ENCODE data around the gene HERC3. TPM values are rescaled to one million over a fixed set of nuclear protein-coding genes. Genes with fewer than 3 reads are reported as not detected.

Gene HERC3
- polyA plus RNA-seq, 3 donors: 30.5 to 36.9 (median 36.7) TPM

- Histone ChIP-seq H3K9ac (ENCODE audit: insufficient read depth, low read length, poor library complexity, severe bottlenecking) (no peak overlapping the region), H3K36me3 (replicated peaks in 1 of 2; ENCODE audit: control insufficient read depth in 1 of 2, insufficient read depth in 2 of 2, low read length in 2 of 2) (peaks cover 73 to 95% of the 10 kb centered on the region in 2 donors), H4K20me1 (ENCODE audit: insufficient read depth, low read length) (peaks cover 26% of the 10 kb centered on the region), H2AFZ (ENCODE audit: insufficient read depth, low read depth, low read length, poor library complexity, severe bottlenecking) (no peak overlapping the region), H3K27ac (ENCODE audit: low read depth in 1 of 2, low read length in 2 of 2) (no peak overlapping the region), H3K27me3 (ENCODE audit: control insufficient read depth in 2 of 2, insufficient read depth in 2 of 2, low read length in 2 of 2) (no peaks in the 10 kb centered on the region), H3K4me2 (replicated peaks; ENCODE audit: extremely low read depth, low read length, poor library complexity, severe bottlenecking) (no peak overlapping the region), H3K4me1 (ENCODE audit: control insufficient read depth in 1 of 2, insufficient read depth in 2 of 2, low read length in 2 of 2) (no peaks in the 10 kb centered on the region), H3K4me3 (replicated peaks in 1 of 3; ENCODE audit: low read depth in 2 of 3, low read length in 3 of 3) (no peak overlapping the region), H3K9me3 (replicated peaks in 1 of 2; ENCODE audit: control insufficient read depth in 1 of 2, insufficient read depth in 1 of 2, low read length in 2 of 2) (no peaks in the 10 kb centered on the region), H3K79me2 (ENCODE audit: insufficient read depth, low read length) (no peaks in the 10 kb centered on the region)
- TF ChIP-seq, protein P1, sequence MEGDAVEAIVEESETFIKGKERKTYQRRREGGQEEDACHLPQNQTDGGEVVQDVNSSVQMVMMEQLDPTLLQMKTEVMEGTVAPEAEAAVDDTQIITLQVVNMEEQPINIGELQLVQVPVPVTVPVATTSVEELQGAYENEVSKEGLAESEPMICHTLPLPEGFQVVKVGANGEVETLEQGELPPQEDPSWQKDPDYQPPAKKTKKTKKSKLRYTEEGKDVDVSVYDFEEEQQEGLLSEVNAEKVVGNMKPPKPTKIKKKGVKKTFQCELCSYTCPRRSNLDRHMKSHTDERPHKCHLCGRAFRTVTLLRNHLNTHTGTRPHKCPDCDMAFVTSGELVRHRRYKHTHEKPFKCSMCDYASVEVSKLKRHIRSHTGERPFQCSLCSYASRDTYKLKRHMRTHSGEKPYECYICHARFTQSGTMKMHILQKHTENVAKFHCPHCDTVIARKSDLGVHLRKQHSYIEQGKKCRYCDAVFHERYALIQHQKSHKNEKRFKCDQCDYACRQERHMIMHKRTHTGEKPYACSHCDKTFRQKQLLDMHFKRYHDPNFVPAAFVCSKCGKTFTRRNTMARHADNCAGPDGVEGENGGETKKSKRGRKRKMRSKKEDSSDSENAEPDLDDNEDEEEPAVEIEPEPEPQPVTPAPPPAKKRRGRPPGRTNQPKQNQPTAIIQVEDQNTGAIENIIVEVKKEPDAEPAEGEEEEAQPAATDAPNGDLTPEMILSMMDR (IDR thresholded peaks at IDR 0.05): no peak
- Mint-ChIP-seq H3K4me1 (peaks cover 9% of the 10 kb centered on the region), H3K27me3 (ENCODE audit: low read depth in 3 of 3) (no peaks in the 10 kb centered on the region), H3K9me3 (no peaks in the 10 kb centered on the region), H3K27ac (no peak overlapping the region), H3K36me3 (peaks cover 75 to 76% of the 10 kb centered on the region in 2 donors), H3K4me3 (no peak overlapping the region)
- intact Hi-C loops (cut with micrococcal nuclease): no loop called here
- WGBS (ENCODE audit: insufficient coverage): 51% methylated on average over 2 of the region's 4 CpGs
- no peak for DNase-seq
Measured at GRCh38 chr4:88738180-88738579, 145.9 kb downstream of the HERC3 start.

- TF ChIP-seq, protein P1 (IDR thresholded peaks at IDR 0.05): no peak
- no peak overlapping the region for H3K4me3 Mint-ChIP-seq
- Histone ChIP-seq H3K36me3 (replicated peaks in 1 of 2; ENCODE audit: control insufficient read depth in 1 of 2, insufficient read depth in 2 of 2, low read length in 2 of 2) (peaks cover 86 to 99% of the 10 kb centered on the region in 2 donors), H3K27me3 (ENCODE audit: control insufficient read depth in 2 of 2, insufficient read depth in 2 of 2, low read length in 2 of 2) (no peaks in the 10 kb centered on the region), H3K4me3 (replicated peaks in 1 of 3; ENCODE audit: low read depth in 2 of 3, low read length in 3 of 3) (no peak overlapping the region), H3K4me2 (replicated peaks; ENCODE audit: extremely low read depth, low read length, poor library complexity, severe bottlenecking) (no peak overlapping the region), H3K4me1 (ENCODE audit: control insufficient read depth in 1 of 2, insufficient read depth in 2 of 2, low read length in 2 of 2) (no peaks in the 10 kb centered on the region), H3K9me3 (replicated peaks in 1 of 2; ENCODE audit: control insufficient read depth in 1 of 2, insufficient read depth in 1 of 2, low read length in 2 of 2) (no peaks in the 10 kb centered on the region), H3K79me2 (ENCODE audit: insufficient read depth, low read length) (no peaks in the 10 kb centered on the region), H4K20me1 (ENCODE audit: insufficient read depth, low read length) (peaks cover 8% of the 10 kb centered on the region), H2AFZ (ENCODE audit: insufficient read depth, low read depth, low read length, poor library complexity, severe bottlenecking) (no peak overlapping the region), H3K27ac (ENCODE audit: low read depth in 1 of 2, low read length in 2 of 2) (no peak overlapping the region), H3K9ac (ENCODE audit: insufficient read depth, low read length, poor library complexity, severe bottlenecking) (no peak overlapping the region)
- H3K27ac Mint-ChIP-seq: no peak overlapping the region
- no peak for DNase-seq
- WGBS (ENCODE audit: insufficient coverage): no CpG with 5 or more reads among the region's 2 CpGs
- H3K27me3 Mint-ChIP-seq (ENCODE audit: low read depth in 3 of 3): no peaks in the 10 kb centered on the region
- peaks cover 88% of the 10 kb centered on the region in 2 donors for H3K36me3 Mint-ChIP-seq
- H3K9me3 Mint-ChIP-seq: no peaks in the 10 kb centered on the region
- intact Hi-C loops (cut with micrococcal nuclease): no loop called here
- peaks cover 6% of the 10 kb centered on the region for H3K4me1 Mint-ChIP-seq
Measured at GRCh38 chr4:88742561-88742960, 150.3 kb downstream of the HERC3 start.
